PC-3 (cell line): ENCODE results near the gene LPCAT1. TPM values are rescaled to one million over a fixed set of nuclear protein-coding genes. Genes with fewer than 3 reads are reported as not detected.

ENCODE experiments used
- ATAC-seq: fragments of 200-7000 bp; cut with Tn5 transposase; 2 replicates; pipeline ENCODE4 v1.9.1; 2020; ENCODE audit warnings: mild to moderate bottlenecking, moderate library complexity
- BruUV-seq: library from RNA; stranded (reverse); fragments of 400-500 nt; replicated peaks from 2 replicates; lab custom pipeline; 2021; lab: Mats Ljungman, UMichigan
- CTCF ChIA-PET: fragments of 300-600 bp; sonication (Branson Sonifier 250); formaldehyde crosslinking; loops from one replicate; lab custom pipeline; 2022; ENCODE audit warnings: antibody characterized with exemption; lab: Charles Lee
- POLR2A ChIA-PET: fragments of 300-600 bp; sonication (Branson Sonifier 250); formaldehyde crosslinking; loops from one replicate; lab custom pipeline; 2022; ENCODE audit warnings: antibody characterized with exemption; ENCODE audit not compliant: unreplicated experiment; lab: Charles Lee
- DNase-seq: peaks from one replicate; pipeline ENCODE4 v3.0.0-alpha.2; 2015
- H2AFZ ChIP-seq: fragments of 300-600 bp; sonication (generic); 2 replicates; pipeline ENCODE4 v1.6.0; 2016; ENCODE audit warnings: antibody characterized with exemption, low read length
- H3F3A ChIP-seq: fragments of 300-600 bp; sonication (generic); one replicate; pipeline ENCODE4 v1.6.0; 2017; ENCODE audit warnings: antibody characterized with exemption, low read length, control low read depth, mild to moderate bottlenecking; ENCODE audit not compliant: unreplicated experiment
- H3K27ac ChIP-seq: fragments of 300-600 bp; sonication (generic); 2 replicates; pipeline ENCODE4 v1.5.1; 2016; ENCODE audit warnings: mild to moderate bottlenecking, low read length
- H3K27me3 ChIP-seq: fragments of 300-600 bp; sonication (generic); 2 replicates; pipeline ENCODE4 v1.6.1; 2016; ENCODE audit warnings: low read length, mixed read lengths
- H3K36me3 ChIP-seq: fragments of 300-600 bp; sonication (generic); 2 replicates; pipeline ENCODE4 v1.6.1; 2016; ENCODE audit warnings: low read depth, mixed run types, low read length, mixed read lengths
- H3K4me1 ChIP-seq: fragments of 300-600 bp; sonication (generic); 2 replicates; pipeline ENCODE4 v1.5.1; 2016; ENCODE audit warnings: low read length; ENCODE audit not compliant: insufficient read depth
- H3K4me2 ChIP-seq: fragments of 300-600 bp; sonication (generic); 2 replicates; pipeline ENCODE4 v1.6.0; 2016; ENCODE audit warnings: low read length
- H3K4me3 ChIP-seq: fragments of 300-600 bp; sonication (generic); 2 replicates; pipeline ENCODE4 v1.5.1; 2016; ENCODE audit warnings: mild to moderate bottlenecking, low read length, mixed read lengths
- H3K79me2 ChIP-seq: fragments of 300-600 bp; sonication (generic); 2 replicates; pipeline ENCODE4 v1.6.1; 2017; ENCODE audit warnings: low read length, mixed read lengths
- H3K9ac ChIP-seq: fragments of 300-600 bp; sonication (generic); 2 replicates; pipeline ENCODE4 v1.6.0; 2016; ENCODE audit warnings: mild to moderate bottlenecking, low read length
- H3K9me2 ChIP-seq: fragments of 300-600 bp; sonication (generic); replicated peaks from 2 replicates; pipeline ENCODE4 v1.6.1; 2016; ENCODE audit warnings: mixed run types, low read length, mixed read lengths
- H3K9me3 ChIP-seq: fragments of 300-600 bp; sonication (generic); 2 replicates; pipeline ENCODE4 v1.6.1; 2016; ENCODE audit warnings: low read length, mixed read lengths
- H4K20me1 ChIP-seq: fragments of 300-600 bp; sonication (generic); 2 replicates; pipeline ENCODE4 v1.6.1; 2016; ENCODE audit warnings: low read length, mixed read lengths
- CTCF ChIP-seq: fragments of 300-600 bp; sonication (generic); conservative IDR thresholded peaks from 2 replicates; pipeline ENCODE4 v1.5.1; 2017; ENCODE audit warnings: antibody characterized with exemption, low read depth, mild to moderate bottlenecking, low read length
- EZH2 ChIP-seq: fragments of 300-600 bp; sonication (generic); IDR thresholded peaks from one replicate; pipeline ENCODE4 v1.6.1; 2017; ENCODE audit warnings: antibody characterized with exemption, mild to moderate bottlenecking, low read length; ENCODE audit not compliant: unreplicated experiment
- EZH2phosphoT487 ChIP-seq: fragments of 300-600 bp; sonication (generic); IDR thresholded peaks from 2 replicates; pipeline ENCODE4 v1.6.1; 2018; ENCODE audit warnings: mild to moderate bottlenecking, antibody characterized with exemption, low read length, borderline replicate concordance
- intact Hi-C: fragments of 100-400 bp; cut with micrococcal nuclease; formaldehyde crosslinking; loops from 2 replicates; pipeline ENCODE4 v1.9.0; 2023
- total RNA-seq: library from RNA; depleted of rRNA; stranded (reverse); fragments of >200 nt; gene quantifications from 2 replicates; pipeline ENCODE4 v1.2.3, GENCODE V29; 2014

LPCAT1 gene
- total RNA-seq, 1 experiment from 2014 or later, result 121 TPM

GRCh38 chr5:1500411-1501091 lies 23.2 kb downstream of the LPCAT1 start:
- no peaks in the 10 kb centered on the region for H3K9me3 ChIP-seq
- H4K20me1 ChIP-seq, result peaks cover 66% of the 10 kb centered on the region
- no peak overlapping the region for H3K4me3 ChIP-seq

GRCh38 chr5:1499851-1500250 lies 23.9 kb downstream of the LPCAT1 start:
- H3K36me3 ChIP-seq, result peaks cover 35% of the 10 kb centered on the region
- H3K9me2 ChIP-seq, result no peaks in the 10 kb centered on the region
- H4K20me1 ChIP-seq, result peaks cover 61% of the 10 kb centered on the region
- H3K27ac ChIP-seq, result no peak overlapping the region
- H3K4me2 ChIP-seq, result no peak overlapping the region
- no peaks in the 10 kb centered on the region for H3K9me3 ChIP-seq
- no peak overlapping the region for H2AFZ ChIP-seq
- intact Hi-C loops, result no loop called here
- H3K79me2 ChIP-seq, result peaks cover 97% of the 10 kb centered on the region
- CTCF ChIA-PET, result interaction anchor here (0.6 kb wide), 1 partner anchor 46 kb away, joined by 3 read pairs; no protein-coding TSS in a partner anchor
- H3F3A ChIP-seq, result no peaks in the 10 kb centered on the region
- no peaks in the 10 kb centered on the region for H3K4me1 ChIP-seq
- no peak overlapping the region for H3K9ac ChIP-seq
- BruUV-seq, result no TSS peak
- DNase-seq, result no peak
- H3K27me3 ChIP-seq, result no peaks in the 10 kb centered on the region
- TF ChIP-seq EZH2 (no peak), EZH2phosphoT487 (no peak), CTCF (no peak)
- no peak overlapping the region for H3K4me3 ChIP-seq
- no peak for ATAC-seq
- POLR2A ChIA-PET, result no interaction called here

More at GRCh38 chr5:1500411-1501091, 23.2 kb downstream of the LPCAT1 start:
- no TSS peak for BruUV-seq
- Histone ChIP-seq H3K27me3 (no peaks in the 10 kb centered on the region), H2AFZ (no peak overlapping the region), H3K4me1 (no peaks in the 10 kb centered on the region), H3F3A (no peaks in the 10 kb centered on the region), H3K9ac (no peak overlapping the region), H3K27ac (no peak overlapping the region), H3K79me2 (peaks cover 98% of the 10 kb centered on the region), H3K4me2 (no peak overlapping the region), H3K9me2 (no peaks in the 10 kb centered on the region), H3K36me3 (peaks cover 29% of the 10 kb centered on the region)
- ChIA-PET CTCF (interaction anchor here (0.6 kb wide), 1 partner anchor 45 kb away, joined by 3 read pairs; no protein-coding TSS in a partner anchor), POLR2A (no interaction called here)
- ATAC-seq (no peak), DNase-seq (no peak)
- intact Hi-C loops, result no loop called here
- TF ChIP-seq EZH2 (no peak), CTCF (no peak)

- DNase-seq, result no peak
Observed at GRCh38 chr5:1498623-1499416, 24.9 kb downstream of the LPCAT1 start.

More at GRCh38 chr5:1498623-1499416, 24.9 kb downstream of the LPCAT1 start:
- BruUV-seq, result TSS peak; percentile 19
- TF ChIP-seq EZH2phosphoT487, result no peak
- TF ChIP-seq EZH2, result no peak
- no peak for TF ChIP-seq CTCF
- ChIA-PET POLR2A (no interaction called here), CTCF (no interaction called here)
- Histone ChIP-seq H3K27me3 (no peaks in the 10 kb centered on the region), H3K9me3 (no peaks in the 10 kb centered on the region), H3K4me1 (no peaks in the 10 kb centered on the region), H3F3A (no peaks in the 10 kb centered on the region), H4K20me1 (peaks cover 56% of the 10 kb centered on the region), H2AFZ (no peak overlapping the region), H3K9me2 (no peaks in the 10 kb centered on the region), H3K4me3 (no peak overlapping the region), H3K9ac (no peak overlapping the region), H3K36me3 (peaks cover 45% of the 10 kb centered on the region), H3K79me2 (peaks cover 93% of the 10 kb centered on the region), H3K27ac (no peak overlapping the region), H3K4me2 (no peak overlapping the region)
- intact Hi-C loops, result no loop called here
- ATAC-seq, result no peak
